ENCODE data around the gene SLC8A1. TPM values are rescaled to one million over a fixed set of nuclear protein-coding genes. Genes with fewer than 3 reads are reported as not detected.

Gene SLC8A1
- total RNA-seq, 1 donor from 2014 or later, result 9.6 TPM

DNA sequence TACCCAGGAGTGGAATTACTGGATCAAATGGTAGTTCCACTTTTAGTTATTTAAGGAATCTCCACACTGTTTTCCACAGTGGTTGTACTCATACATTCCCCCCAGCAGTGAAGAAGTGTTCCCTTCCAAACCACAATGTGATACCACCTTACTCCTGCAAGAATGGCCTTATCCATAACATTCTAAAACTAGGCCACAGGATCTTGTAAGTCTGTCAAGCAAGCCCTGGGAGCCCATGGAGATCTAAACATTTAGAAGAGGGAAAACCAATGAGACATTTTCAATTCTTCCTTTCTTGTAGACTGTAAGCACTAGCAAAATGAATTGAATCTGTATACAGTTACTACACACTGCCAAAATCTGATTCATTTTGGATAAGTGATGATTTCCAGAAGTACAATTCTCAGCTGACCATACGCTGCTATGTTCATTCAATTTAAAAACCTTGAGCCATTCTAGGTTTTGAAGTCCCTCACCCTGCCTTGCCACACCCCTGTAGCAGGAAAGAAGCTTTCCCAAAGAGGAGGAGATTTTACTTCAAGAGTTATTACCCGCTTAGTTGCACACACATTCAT is 149.1 kb downstream of the SLC8A1 start:
- no peak overlapping the region for H3K27ac Mint-ChIP-seq

DNA sequence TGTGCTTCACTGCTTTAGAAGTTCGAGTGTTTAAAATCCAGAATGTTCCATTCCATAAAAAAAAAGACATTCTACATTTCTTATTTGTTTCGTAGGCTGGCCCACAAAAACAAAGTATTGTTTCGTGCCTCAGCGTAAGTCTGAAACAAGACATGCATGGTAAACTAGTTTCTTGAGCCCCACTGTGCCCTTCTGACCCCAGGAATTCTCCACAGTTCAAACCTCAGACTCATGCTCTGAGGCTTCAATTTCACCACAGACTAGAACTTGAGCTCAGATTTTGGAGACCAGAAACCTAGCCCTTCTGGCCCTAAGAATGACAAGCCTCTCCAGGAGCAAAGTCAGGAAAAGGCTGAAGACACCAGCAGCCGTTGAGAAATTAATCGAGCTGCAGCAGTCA is 151.5 kb downstream of the SLC8A1 start:
- Mint-ChIP-seq H3K36me3 (no peaks in the 10 kb centered on the region), H3K27me3 (ENCODE audit: insufficient read depth, low read depth) (peaks cover 2% of the 10 kb centered on the region), H3K9me3 (no peaks in the 10 kb centered on the region), H3K4me3 (no peak overlapping the region), H3K27ac (no peak overlapping the region), H3K4me1 (no peaks in the 10 kb centered on the region)
- Histone ChIP-seq H3K27ac (no peak overlapping the region), H3K9me3 (ENCODE audit: low read depth) (no peaks in the 10 kb centered on the region), H3K27me3 (no peaks in the 10 kb centered on the region), H3F3A (ENCODE audit: low read depth) (no peaks in the 10 kb centered on the region), H3K4me1 (no peaks in the 10 kb centered on the region), H4K20me1 (ENCODE audit: low read depth) (no peaks in the 10 kb centered on the region), H3K4me3 (no peak overlapping the region), H3K4me2 (no peak overlapping the region), H3K9ac (no peak overlapping the region), H3K36me3 (no peaks in the 10 kb centered on the region), H3K79me2 (ENCODE audit: low read depth) (no peaks in the 10 kb centered on the region), H2AFZ (replicated peaks) (no peak overlapping the region)
- no peak for DNase-seq (ENCODE audit: low spot score)
- TF ChIP-seq EZH2phosphoT487 (IDR thresholded peaks at IDR 0.05), result no peak
- TF ChIP-seq, protein P1, sequence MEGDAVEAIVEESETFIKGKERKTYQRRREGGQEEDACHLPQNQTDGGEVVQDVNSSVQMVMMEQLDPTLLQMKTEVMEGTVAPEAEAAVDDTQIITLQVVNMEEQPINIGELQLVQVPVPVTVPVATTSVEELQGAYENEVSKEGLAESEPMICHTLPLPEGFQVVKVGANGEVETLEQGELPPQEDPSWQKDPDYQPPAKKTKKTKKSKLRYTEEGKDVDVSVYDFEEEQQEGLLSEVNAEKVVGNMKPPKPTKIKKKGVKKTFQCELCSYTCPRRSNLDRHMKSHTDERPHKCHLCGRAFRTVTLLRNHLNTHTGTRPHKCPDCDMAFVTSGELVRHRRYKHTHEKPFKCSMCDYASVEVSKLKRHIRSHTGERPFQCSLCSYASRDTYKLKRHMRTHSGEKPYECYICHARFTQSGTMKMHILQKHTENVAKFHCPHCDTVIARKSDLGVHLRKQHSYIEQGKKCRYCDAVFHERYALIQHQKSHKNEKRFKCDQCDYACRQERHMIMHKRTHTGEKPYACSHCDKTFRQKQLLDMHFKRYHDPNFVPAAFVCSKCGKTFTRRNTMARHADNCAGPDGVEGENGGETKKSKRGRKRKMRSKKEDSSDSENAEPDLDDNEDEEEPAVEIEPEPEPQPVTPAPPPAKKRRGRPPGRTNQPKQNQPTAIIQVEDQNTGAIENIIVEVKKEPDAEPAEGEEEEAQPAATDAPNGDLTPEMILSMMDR (IDR thresholded peaks at IDR 0.05), result no peak
- TF ChIP-seq EZH2 (IDR thresholded peaks at IDR 0.05), result no peak

More for the DNA sequence above, 149.1 kb downstream of the SLC8A1 start:
- H3K27ac ChIP-seq, result no peak overlapping the region
- H3K4me2 ChIP-seq, result no peak overlapping the region
- H3K4me3 ChIP-seq, result no peak overlapping the region
- Mint-ChIP-seq H3K27me3 (ENCODE audit: insufficient read depth, low read depth) (peaks cover 5% of the 10 kb centered on the region), H3K36me3 (no peaks in the 10 kb centered on the region), H3K9me3 (no peaks in the 10 kb centered on the region), H3K4me1 (no peaks in the 10 kb centered on the region), H3K4me3 (no peak overlapping the region)
- H3K36me3 ChIP-seq, result no peaks in the 10 kb centered on the region
- H3K9me3 ChIP-seq (ENCODE audit: low read depth), result no peaks in the 10 kb centered on the region
- no peaks in the 10 kb centered on the region for H3K4me1 ChIP-seq
- H3K27me3 ChIP-seq, result no peaks in the 10 kb centered on the region
- no peak overlapping the region for H2AFZ ChIP-seq (replicated peaks)
- no peaks in the 10 kb centered on the region for H3K79me2 ChIP-seq (ENCODE audit: low read depth)
- H3F3A ChIP-seq (ENCODE audit: low read depth), result no peaks in the 10 kb centered on the region
- H3K9ac ChIP-seq, result no peak overlapping the region
- H4K20me1 ChIP-seq (ENCODE audit: low read depth), result no peaks in the 10 kb centered on the region
- no peak for DNase-seq (ENCODE audit: low spot score)
- TF ChIP-seq EZH2phosphoT487 (IDR thresholded peaks at IDR 0.05) (no peak), EZH2 (IDR thresholded peaks at IDR 0.05) (no peak)
- TF ChIP-seq, protein P1 (IDR thresholded peaks at IDR 0.05), result no peak

DNA sequence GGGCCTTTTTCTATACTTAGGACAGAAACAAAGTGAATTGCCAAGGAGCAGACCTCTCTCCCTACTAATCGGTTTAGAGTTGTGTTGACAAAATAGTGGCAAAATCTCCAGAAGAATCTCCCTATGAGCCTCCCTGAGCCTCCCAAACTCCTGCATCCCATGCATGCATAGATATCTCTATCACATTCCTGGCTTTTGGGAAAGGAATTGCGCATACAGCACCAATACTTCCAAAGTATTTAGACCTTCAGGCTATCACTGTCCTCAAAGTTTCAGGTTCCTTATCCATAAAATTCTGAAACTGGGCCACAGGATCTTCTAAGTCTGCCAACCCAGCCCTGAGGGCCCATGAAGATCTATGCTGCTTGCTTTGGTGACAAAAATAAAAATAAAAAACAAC is 152.1 kb downstream of the SLC8A1 start:
- Histone ChIP-seq H3K9me3 (ENCODE audit: low read depth) (no peaks in the 10 kb centered on the region), H3K9ac (no peak overlapping the region), H3K27ac (no peak overlapping the region), H3K4me1 (no peaks in the 10 kb centered on the region), H2AFZ (replicated peaks) (no peak overlapping the region), H4K20me1 (ENCODE audit: low read depth) (no peaks in the 10 kb centered on the region), H3F3A (ENCODE audit: low read depth) (no peaks in the 10 kb centered on the region), H3K79me2 (ENCODE audit: low read depth) (no peaks in the 10 kb centered on the region), H3K36me3 (no peaks in the 10 kb centered on the region), H3K27me3 (no peaks in the 10 kb centered on the region), H3K4me3 (no peak overlapping the region), H3K4me2 (no peak overlapping the region)
- H3K27ac Mint-ChIP-seq, result no peak overlapping the region
- DNase-seq (ENCODE audit: low spot score), result no peak
- H3K4me1 Mint-ChIP-seq, result no peaks in the 10 kb centered on the region
- H3K27me3 Mint-ChIP-seq (ENCODE audit: insufficient read depth, low read depth), result no peaks in the 10 kb centered on the region
- no peak overlapping the region for H3K4me3 Mint-ChIP-seq
- no peaks in the 10 kb centered on the region for H3K36me3 Mint-ChIP-seq
- H3K9me3 Mint-ChIP-seq, result no peaks in the 10 kb centered on the region
- TF ChIP-seq EZH2phosphoT487 (IDR thresholded peaks at IDR 0.05) (no peak), EZH2 (IDR thresholded peaks at IDR 0.05) (no peak)
- TF ChIP-seq, protein P1 (IDR thresholded peaks at IDR 0.05), result no peak

All from neural progenitor cell (in vitro differentiated cells).